ENCODE data around the gene RHOH. TPM values are rescaled to one million over a fixed set of nuclear protein-coding genes. Genes with fewer than 3 reads are reported as not detected.

Gene RHOH
- total RNA-seq, 1 donor from 2014 or later: not detected

GRCh38 chr4:40214661-40215418 is 18.0 kb downstream of the RHOH start:
- Histone ChIP-seq H3K9ac (ENCODE audit: low read length) (no peak overlapping the region), H2AFZ (ENCODE audit: low read depth, low read length) (no peak overlapping the region), H3K4me1 (ENCODE audit: insufficient read depth, low read length) (no peaks in the 10 kb centered on the region), H3K79me2 (ENCODE audit: insufficient read depth, low read length) (no peaks in the 10 kb centered on the region), H3K27ac (ENCODE audit: low read depth, low read length) (no peak overlapping the region), H3K36me3 (ENCODE audit: insufficient read depth, low read length) (no peaks in the 10 kb centered on the region), H3K4me3 (ENCODE audit: insufficient read depth, low read depth, low read length) (no peak overlapping the region), H3K27me3 (ENCODE audit: insufficient read depth, low read length) (no peaks in the 10 kb centered on the region), H3K4me2 (ENCODE audit: low read length) (no peak overlapping the region), H3K9me3 (ENCODE audit: insufficient read depth, low read depth, low read length) (no peaks in the 10 kb centered on the region), H4K20me1 (ENCODE audit: insufficient read depth, low read length) (no peaks in the 10 kb centered on the region)
- peaks cover 20% of the 10 kb centered on the region for H3K4me1 Mint-ChIP-seq (ENCODE audit: low read depth, unreplicated experiment)
- no peak overlapping the region for H3K27ac Mint-ChIP-seq (ENCODE audit: unreplicated experiment)
- no peak overlapping the region for H3K4me3 Mint-ChIP-seq (ENCODE audit: unreplicated experiment)
- H3K9me3 Mint-ChIP-seq (ENCODE audit: unreplicated experiment): no peaks in the 10 kb centered on the region
- no peak for DNase-seq (ENCODE audit: low read depth)
- no peak for FAIRE-seq
- TF ChIP-seq CTCF (IDR thresholded peaks at IDR 0.05; ENCODE audit: insufficient read depth, low read depth, low read length) (no peak), EZH2 (IDR thresholded peaks at IDR 0.05; ENCODE audit: insufficient read depth, low read length) (no peak)
- no peaks in the 10 kb centered on the region for H3K27me3 Mint-ChIP-seq (ENCODE audit: low read depth, unreplicated experiment)
- H3K36me3 Mint-ChIP-seq (ENCODE audit: low read depth, unreplicated experiment): no peaks in the 10 kb centered on the region

- TF ChIP-seq CTCF (IDR thresholded peaks at IDR 0.05; ENCODE audit: insufficient read depth, low read depth, low read length) (no peak), EZH2 (IDR thresholded peaks at IDR 0.05; ENCODE audit: insufficient read depth, low read length) (no peak)
- Histone ChIP-seq H3K4me3 (ENCODE audit: insufficient read depth, low read depth, low read length) (no peak overlapping the region), H3K4me1 (ENCODE audit: insufficient read depth, low read length) (no peaks in the 10 kb centered on the region), H4K20me1 (ENCODE audit: insufficient read depth, low read length) (no peaks in the 10 kb centered on the region), H3K79me2 (ENCODE audit: insufficient read depth, low read length) (no peaks in the 10 kb centered on the region), H3K9me3 (ENCODE audit: insufficient read depth, low read depth, low read length) (no peaks in the 10 kb centered on the region), H3K36me3 (ENCODE audit: insufficient read depth, low read length) (no peaks in the 10 kb centered on the region), H3K27me3 (ENCODE audit: insufficient read depth, low read length) (no peaks in the 10 kb centered on the region), H2AFZ (ENCODE audit: low read depth, low read length) (no peak overlapping the region), H3K9ac (ENCODE audit: low read length) (no peak overlapping the region), H3K27ac (ENCODE audit: low read depth, low read length) (no peak overlapping the region), H3K4me2 (ENCODE audit: low read length) (no peak overlapping the region)
- no peak overlapping the region for H3K4me3 Mint-ChIP-seq (ENCODE audit: unreplicated experiment)
- FAIRE-seq (no peak), DNase-seq (ENCODE audit: low read depth) (no peak)
- H3K27me3 Mint-ChIP-seq (ENCODE audit: low read depth, unreplicated experiment): no peaks in the 10 kb centered on the region
- H3K4me1 Mint-ChIP-seq (ENCODE audit: low read depth, unreplicated experiment): peaks cover 14% of the 10 kb centered on the region
- H3K36me3 Mint-ChIP-seq (ENCODE audit: low read depth, unreplicated experiment): no peaks in the 10 kb centered on the region
- H3K27ac Mint-ChIP-seq (ENCODE audit: unreplicated experiment): no peak overlapping the region
- peaks cover 1% of the 10 kb centered on the region for H3K9me3 Mint-ChIP-seq (ENCODE audit: unreplicated experiment)
Measured at GRCh38 chr4:40216622-40217366, 20.0 kb downstream of the RHOH start.

All from astrocyte (in vitro differentiated cells and primary cell).